ENCODE results near the gene CFTR. TPM values are rescaled to one million over a fixed set of nuclear protein-coding genes. Genes with fewer than 3 reads are reported as not detected.

Gene CFTR
- total RNA-seq, 2 donors from 2014 or later: 116 to 133 TPM

DNA sequence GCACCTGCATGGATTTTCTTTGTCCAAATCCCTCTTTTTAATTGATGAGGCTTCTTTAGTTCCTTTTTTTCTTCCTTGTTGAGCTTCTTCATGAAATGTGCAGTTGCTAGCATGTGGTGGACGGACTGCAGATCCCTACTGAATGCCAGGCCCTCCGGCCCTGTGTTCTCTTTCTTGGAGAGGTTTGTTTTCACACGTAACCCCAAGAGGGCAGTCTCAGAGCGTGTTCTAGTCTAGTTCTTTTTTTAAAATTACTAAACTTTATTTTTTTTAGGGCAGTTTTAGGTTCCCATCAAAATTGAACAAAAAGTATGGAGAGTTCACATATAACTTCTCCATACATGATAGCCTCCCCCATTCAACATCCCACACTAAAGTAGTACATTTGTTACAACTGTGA, 190.0 kb downstream of the CFTR start:
- ATAC-seq: no peak
- no peak for DNase-seq
- intact Hi-C loops (cut with DNase I, micrococcal nuclease): no loop called here

DNA sequence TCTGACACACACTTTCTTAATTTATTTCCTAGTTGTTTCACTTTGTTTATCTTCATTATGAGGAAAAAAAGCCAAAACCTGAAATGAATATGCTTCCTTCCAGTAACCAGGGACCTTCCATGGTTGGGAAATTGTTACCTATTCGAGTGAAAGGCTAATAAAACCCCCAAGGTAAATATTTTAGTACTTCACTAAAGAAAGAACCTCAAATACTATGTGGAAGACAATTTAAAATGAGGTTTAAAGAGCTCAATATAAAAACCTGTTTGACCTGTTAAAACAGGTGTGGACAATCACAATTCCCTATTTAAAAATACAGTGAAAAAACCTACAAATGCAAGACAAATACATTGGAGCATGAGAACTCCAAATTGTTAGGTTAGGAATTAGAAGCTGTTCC, 192.6 kb downstream of the CFTR start:
- ATAC-seq (peak; percentile 50), DNase-seq (no peak)
- intact Hi-C loops (cut with DNase I, micrococcal nuclease): no loop called here

DNA sequence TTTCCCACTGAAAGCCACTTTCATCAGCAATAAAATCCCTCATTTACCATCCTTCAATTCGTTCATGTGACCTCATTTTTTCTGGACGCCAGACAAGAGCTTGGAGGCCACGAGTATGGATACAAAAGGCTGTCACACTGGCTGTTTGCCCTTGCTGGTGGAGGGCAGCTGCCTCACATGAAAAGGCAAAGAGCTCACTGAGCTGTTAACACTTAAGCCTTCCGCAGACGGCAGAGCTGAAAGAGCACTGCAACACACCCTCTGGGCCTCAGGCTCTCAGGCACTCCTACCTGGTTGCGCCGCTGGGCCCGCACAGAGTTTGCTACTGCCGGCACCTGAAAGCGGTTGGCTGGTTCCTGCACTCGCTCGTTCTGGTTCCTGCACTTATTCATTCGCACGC, 193.5 kb downstream of the CFTR start:
- intact Hi-C loops (cut with DNase I, micrococcal nuclease): no loop called here
- DNase-seq (peak; percentile 69 to 71), ATAC-seq (peak; percentile 83)

DNA sequence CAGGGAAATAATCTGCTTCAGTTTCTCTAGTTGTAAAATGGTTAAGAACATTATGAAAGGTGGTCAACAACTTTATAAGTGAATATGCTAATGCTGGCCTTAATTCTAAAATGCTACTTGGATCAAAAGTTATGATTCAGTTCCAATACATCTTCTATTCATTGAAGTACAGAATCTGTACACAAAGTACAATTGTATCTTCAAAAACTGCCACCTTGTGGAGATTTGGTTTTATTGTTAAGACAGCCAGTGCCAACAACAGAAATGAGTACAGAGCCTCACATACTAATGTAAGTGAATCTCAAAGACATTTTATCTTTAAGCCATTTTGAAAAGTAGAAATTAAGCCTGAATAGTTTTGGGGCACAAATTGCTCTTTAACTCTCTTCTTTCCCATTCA, 194.0 kb downstream of the CFTR start:
- ATAC-seq (peak; percentile 67), DNase-seq (no peak)
- intact Hi-C loops (cut with DNase I, micrococcal nuclease): no loop called here

DNA sequence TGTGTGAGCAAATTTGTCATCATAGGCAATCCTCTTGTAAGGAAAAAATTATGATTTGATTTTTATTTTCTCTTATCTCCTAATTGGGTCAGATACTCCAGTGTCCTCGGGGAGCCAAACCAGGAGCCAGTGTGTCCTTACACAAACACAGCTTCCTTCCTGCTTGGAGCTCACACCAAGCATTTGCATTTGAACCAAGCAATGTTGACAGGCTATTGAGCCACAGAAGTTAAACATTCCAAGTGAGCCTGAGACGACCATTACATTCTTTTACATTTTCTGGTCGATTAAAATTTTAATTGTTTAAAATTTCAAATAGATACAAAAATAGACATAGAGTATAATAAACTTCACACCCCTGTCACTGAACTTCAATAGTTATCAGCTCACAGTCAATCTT, 194.8 kb downstream of the CFTR start:
- ATAC-seq (peak; percentile 43), DNase-seq (no peak)
- intact Hi-C loops (cut with DNase I, micrococcal nuclease): no loop called here

DNA sequence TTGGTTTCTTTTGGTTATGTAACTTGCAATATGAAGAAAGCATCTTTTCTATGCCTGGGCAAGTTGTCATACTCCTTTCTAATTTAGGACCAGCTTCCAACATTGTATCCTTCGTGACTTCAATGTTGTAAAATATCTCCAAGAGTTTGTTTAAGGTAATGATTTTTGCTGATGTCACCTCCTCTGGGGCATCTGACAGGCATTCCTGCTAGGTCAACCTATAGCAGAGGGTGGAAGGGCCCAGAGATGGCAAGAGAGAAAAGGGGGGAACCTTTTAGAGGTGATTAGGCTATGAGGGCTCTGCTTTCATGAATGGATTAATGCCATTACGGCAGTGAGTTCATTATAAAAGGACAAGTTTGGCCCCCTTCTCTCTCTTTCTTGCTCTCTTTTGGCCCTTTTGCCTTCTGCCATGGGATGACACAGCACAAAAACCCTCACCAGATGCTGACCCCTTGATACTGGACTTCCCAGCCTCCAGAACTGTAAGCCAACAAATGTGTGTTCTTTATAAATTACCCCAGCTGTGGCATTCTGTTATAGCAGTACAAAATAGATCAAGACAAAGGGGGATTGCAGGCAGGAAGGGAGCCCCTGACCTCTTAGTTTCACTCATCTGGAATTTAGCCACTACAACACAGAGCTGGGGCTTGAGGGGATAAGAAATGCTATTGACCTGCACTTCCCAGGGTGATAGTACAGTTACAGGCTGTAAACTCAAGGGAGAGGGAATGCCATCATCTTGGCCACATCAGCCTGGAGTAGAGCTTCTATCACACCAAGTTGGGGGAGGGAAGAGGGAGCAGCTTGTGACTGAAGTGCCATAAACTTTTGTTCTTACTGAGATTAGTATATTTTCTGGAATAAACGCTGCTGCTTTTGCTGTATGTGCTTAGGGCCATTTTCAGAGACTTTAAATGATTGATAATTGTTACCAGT, 195.9 kb downstream of the CFTR start:
- ATAC-seq (peak; percentile 39), DNase-seq (no peak)
- intact Hi-C loops (cut with DNase I, micrococcal nuclease): no loop called here

DNA sequence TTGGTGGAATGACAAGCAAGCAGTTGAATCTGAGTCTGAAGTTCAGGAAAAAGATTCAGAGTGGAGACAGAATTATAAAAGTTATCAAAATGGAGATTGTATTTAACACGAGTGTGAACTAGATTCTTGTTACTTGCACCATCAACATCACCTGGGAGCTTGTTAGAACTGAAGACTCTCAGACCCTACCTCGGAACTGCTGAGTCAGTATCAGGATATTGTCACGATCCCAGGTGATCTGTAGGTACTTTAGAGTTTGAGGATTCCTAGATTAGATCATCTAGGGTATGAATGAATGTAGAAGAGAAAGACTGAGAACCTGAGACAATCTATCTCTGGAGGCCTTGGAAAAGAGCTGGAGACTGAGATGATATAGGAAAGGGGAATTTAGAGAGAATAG, 199.3 kb downstream of the CFTR start:
- ATAC-seq (no peak), DNase-seq (no peak)
- intact Hi-C loops (cut with DNase I, micrococcal nuclease): no loop called here

DNA sequence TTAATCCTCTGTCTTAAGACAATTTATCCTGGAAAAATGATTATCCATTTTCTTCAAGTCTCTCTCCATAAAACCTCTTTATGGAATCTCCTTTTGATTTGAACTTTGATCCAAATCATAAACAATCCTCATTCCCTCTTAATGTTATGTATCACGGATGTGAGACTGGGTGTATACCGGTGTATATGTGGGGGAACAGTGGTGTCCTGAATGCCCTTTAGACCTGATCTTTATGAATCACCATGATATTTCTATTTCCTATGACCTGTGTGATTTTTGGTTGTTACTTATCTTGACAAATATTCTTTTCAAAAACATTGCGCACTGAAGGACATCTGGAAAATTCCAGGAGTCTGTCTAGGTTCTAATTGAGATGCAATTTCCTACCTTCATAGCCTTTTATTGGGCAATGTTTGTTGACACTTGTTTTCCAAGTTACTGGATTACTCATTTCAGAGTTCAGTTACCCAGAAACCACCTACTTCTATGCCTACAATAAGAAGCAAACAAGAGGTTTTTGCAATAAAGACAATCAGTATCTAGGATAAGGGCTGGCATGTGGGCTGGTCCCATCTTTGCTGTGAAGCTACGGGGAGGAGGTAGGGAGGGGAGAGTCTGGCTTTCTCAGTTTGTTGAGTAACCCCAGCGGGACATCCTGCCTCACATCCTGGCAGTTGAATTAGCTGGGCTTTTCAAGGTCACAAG, 203.0 kb downstream of the CFTR start:
- intact Hi-C loops (cut with DNase I, micrococcal nuclease): no loop called here
- DNase-seq (peak; percentile 48 to 78), ATAC-seq (peak; percentile 85)

DNA sequence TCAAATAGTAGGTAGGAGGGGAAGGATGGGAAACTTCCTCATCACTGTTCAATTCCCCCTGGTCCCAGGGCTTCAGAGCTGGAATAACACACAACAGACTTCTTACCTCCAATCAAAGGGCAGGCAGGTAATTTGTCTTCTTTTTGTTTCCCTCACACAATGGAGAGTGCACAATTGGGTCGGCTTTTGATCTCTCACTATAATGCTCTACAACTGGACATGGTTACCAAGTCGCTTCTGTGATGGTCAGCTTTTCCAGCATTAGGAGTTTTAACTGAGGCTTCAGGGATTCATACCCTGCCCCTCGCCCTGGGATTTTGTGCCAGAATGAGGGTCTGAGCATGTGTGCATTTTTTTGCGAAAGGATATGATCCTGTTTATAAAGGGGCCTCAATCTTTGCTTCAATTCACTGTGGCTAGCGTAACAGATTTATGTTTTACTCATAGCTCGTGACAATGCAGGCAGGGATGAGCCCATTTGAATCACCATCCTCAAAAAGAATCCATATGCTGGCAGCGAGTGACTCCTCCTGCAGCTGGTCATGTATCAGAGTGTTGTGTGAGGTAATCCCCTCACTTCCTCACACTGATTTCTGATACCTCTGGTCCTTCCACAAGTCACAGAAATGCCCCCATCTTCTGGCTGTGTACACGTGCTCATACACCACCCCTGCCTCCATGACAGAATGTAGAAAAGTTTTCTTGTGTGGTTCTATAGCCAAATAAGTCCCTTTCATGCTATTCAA, 203.8 kb downstream of the CFTR start:
- DNase-seq: no peak
- ATAC-seq: no peak
- intact Hi-C loops (cut with DNase I, micrococcal nuclease): no loop called here

DNA sequence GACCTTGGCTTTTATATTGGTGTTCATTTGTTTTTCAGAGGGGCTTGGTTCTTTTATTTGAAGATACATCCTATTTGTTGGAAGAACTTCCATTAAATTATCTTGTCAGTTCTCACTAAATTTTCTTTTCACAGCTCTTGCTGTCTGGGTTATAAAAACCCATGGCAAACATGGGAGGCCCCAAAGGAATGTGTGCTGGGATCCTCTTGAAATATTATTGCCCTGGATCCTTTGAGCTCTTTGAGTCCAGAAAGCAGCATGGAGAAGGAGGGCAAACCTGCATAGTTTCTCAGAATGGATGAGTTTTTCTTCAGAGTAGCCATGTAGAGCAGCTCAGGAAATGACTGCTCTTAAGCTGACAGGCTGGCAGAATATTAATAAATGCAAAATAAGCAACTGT, 206.0 kb downstream of the CFTR start:
- ATAC-seq (no peak), DNase-seq (no peak)
- intact Hi-C loops (cut with DNase I, micrococcal nuclease): no loop called here

DNA sequence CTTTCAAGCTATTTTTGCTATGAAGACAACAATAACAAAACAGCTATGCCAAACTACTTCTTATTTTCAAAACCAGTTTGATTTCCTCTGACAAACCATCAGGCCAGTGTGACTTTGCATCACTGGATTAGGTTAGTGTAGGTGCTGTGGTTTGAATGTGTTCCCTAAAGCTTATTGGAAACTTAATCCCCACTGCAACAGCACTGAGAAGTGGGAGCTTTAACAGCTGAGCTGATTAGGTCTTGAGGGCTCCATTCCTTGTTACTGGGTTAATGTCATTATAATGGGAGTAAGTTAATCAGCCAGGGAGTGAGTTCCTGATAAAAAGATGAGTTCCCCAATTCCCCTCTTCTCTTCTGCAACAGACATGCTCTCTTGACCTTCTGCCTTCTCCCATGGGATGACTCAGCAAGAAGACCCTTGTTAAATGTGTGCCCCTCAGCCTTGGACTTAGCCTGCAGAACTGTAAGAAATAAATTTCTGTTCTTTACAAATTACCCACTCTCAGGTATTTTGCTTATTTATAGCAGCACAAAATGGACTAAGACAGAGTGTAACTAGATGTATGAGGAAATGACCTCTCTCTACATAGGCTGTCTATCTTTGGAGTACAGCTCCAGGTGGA, 206.6 kb downstream of the CFTR start:
- ATAC-seq (no peak), DNase-seq (no peak)
- intact Hi-C loops (cut with DNase I, micrococcal nuclease): no loop called here

DNA sequence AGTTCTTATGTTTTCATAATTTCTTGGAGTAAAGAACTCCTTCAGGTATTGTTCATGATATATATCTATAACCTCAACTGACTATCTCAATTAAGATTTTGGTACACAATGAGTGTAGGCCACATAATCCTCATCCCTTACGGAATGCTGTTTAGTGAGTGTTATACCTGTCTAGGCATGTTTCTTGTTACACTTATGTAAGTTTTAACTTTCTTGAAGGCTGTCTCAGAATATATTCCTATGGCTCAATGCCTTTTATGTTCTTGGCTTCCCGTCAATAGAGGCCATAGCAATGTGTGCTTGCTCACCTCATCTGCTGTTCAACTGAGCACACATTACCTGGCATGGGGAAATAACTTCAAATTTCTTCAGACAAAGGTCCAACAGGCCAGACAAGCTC, 208.3 kb downstream of the CFTR start:
- ATAC-seq (no peak), DNase-seq (no peak)
- intact Hi-C loops (cut with DNase I, micrococcal nuclease): no loop called here

DNA sequence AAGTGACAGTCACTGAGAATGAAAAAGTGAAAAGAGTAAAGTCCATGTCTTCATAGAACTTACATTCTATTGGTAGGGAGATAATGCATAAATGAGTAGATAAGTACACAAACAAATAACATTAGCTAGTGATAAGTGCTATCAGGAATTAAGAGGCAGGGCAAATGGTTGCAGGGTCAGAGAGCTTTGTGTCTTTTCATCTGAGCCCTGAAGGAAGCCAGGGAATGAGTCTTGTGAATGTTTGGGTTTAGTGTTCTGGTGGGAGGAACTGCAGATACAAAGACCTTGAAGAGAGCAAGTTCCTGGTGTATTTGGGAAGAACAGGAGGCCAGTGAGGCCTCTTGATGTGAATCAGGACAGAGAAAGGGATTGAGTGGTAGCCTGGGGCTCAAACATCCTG, 209.6 kb downstream of the CFTR start:
- DNase-seq (no peak), ATAC-seq (peak; percentile 27)
- intact Hi-C loops (cut with DNase I, micrococcal nuclease): no loop called here

DNA sequence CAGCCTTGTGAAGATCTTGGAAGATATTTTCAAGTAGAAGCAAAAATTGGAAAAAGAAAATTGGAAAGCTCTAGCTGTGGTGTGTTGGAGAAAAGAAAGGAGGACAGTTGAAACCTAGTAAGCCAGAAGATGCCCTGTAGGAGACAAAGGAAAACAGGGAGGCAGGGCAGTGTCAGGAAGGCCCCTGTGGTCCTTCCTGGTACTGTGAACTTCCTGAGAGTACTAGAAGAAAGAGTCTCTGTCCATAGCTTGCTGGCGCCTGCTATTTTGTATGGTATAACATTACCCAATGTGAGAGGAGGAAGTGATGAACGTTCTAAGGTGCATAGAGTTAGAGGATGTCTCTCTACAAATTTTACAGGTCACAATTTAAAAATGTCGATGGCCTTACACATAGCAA, 210.3 kb downstream of the CFTR start:
- intact Hi-C loops (cut with DNase I, micrococcal nuclease): no loop called here
- DNase-seq (no peak), ATAC-seq (no peak)

DNA sequence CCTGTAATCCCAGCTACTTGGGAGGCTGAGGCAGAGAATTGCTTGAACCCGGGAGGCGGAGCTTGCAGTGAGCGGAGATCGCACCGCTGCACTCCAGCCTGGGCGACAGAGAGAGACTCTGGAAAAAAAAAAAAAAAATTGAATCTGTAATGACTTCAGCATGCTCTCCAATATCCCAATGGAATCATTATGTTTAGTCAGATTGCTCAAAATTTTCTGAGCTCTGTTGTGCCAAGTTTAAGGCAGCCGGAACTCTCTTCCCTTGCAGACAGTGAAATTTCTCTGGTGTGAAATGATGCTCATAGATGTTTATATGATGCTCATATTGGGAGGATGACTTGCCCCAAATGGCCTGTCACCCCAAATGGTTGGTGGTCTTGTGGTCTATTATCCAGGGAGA, 212.5 kb downstream of the CFTR start:
- DNase-seq (no peak), ATAC-seq (no peak)
- intact Hi-C loops (cut with DNase I, micrococcal nuclease): no loop called here

DNA sequence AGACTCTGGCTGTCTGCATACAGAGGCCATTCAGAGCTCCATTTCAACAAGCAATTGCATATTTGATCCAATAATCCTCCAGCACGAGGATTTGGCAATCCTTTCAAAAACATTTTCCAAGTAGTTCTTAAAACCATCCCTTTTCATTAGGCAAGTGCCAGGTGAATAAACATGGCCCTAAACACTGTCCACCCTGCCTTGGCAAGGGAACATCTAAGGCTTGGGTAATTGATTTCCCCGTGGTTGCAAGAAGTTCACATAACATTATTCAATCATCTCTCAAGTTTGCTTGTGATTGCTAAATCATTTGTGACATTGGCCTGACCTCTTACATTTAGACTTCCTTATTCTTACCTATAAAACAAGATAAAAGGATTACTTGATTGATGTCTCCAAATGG, 218.2 kb downstream of the CFTR start:
- intact Hi-C loops (cut with DNase I, micrococcal nuclease): no loop called here
- ATAC-seq (no peak), DNase-seq (no peak)

DNA sequence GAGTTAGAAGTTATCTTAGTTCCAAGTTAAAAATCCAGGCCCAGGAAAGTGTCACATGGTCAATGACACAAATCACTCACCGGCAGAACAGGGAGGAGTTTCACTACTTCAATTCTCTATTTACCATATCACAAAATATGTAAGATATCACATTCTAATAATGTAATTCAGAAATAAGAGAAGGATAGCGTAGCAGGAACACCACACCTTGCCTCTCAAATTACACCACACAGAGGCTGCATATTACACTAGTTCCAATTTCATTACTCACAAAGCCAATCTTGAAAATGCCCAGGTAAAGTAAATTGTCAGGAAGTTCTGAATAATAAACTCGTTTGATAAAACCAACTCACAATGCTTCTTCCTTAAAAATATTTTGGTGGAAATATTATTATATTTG, 224.2 kb downstream of the CFTR start:
- ATAC-seq (no peak), DNase-seq (no peak)
- intact Hi-C loops (cut with DNase I, micrococcal nuclease): no loop called here

DNA sequence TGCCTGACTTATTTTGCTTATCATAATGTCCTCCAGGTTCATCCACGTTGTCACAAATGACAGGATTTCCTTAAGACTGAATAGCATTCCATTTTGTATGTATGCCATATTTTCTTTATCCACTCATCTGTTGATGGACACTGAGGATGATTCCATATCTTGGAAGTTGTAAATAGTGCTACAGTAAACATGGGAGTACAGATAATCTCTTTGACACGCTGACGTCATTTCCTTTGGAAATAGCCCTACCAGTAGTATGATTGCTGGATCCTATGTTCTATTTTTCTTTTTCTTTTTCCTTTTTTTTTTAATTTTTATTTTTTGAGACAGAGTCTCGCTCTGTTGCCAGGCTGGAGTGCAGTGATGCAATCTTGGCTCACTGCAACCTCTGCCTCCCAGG, 225.8 kb downstream of the CFTR start:
- intact Hi-C loops (cut with DNase I, micrococcal nuclease): no loop called here
- DNase-seq (no peak), ATAC-seq (no peak)

DNA sequence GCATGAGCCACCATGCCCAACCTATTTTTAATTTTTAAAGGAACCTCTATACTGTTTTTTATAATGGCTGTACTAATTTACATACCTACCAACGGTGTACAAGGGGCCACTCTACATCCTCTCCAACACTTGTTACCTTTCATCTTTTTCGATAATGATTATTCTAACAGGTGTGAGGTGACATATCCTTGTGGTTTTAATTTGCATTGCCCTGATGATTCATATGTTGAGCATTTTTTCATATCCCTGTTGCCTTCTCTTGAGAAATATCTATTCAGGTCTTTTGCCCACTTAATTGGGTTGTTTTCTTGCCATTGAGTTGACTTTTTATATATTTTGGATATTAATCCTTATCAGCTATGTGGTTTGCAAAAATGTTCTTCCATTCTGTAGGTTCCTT, 226.4 kb downstream of the CFTR start:
- intact Hi-C loops (cut with DNase I, micrococcal nuclease): no loop called here
- no peak for ATAC-seq

More for the DNA sequence above, 226.4 kb downstream of the CFTR start:
- no peak for DNase-seq

Measured in left colon (tissue), 2 donors.